A673 (cell line): ENCODE measurements around the gene IQCK. TPM values are rescaled to one million over a fixed set of nuclear protein-coding genes. Genes with fewer than 3 reads are reported as not detected.

ENCODE experiments used
- BruUV-seq: library from RNA; stranded (reverse); fragments of 400-500 nt; replicated peaks from 2 replicates; lab custom pipeline; 2021; lab: Mats Ljungman, UMichigan
- CTCF ChIA-PET: fragments of 300-600 bp; sonication (Branson Sonifier 250); formaldehyde crosslinking; loops from one replicate; lab custom pipeline; 2022; ENCODE audit warnings: antibody characterized with exemption; lab: Charles Lee
- POLR2A ChIA-PET: fragments of 300-600 bp; sonication (Branson Sonifier 250); formaldehyde crosslinking; loops from one replicate; lab custom pipeline; 2022; ENCODE audit warnings: antibody characterized with exemption; ENCODE audit not compliant: low non-redundant PET; lab: Charles Lee
- DNase-seq: peaks from one replicate; pipeline ENCODE4 v3.0.0-alpha.2; 2015; ENCODE audit warnings: low spot score
- H3K27ac ChIP-seq: fragments of 200-600 bp; sonication (generic); 2 replicates; pipeline ENCODE4 v1.5.1; 2016; ENCODE audit warnings: mixed run types, low read depth, mild to moderate bottlenecking, mixed read lengths, antibody characterized with exemption, low read length; ENCODE audit not compliant: poor library complexity, severe bottlenecking
- H3K27me3 ChIP-seq: fragments of 200-600 bp; sonication (generic); replicated peaks from 2 replicates; pipeline ENCODE4 v1.6.1; 2017; ENCODE audit warnings: mixed run types, low read depth, mild to moderate bottlenecking, mixed read lengths, antibody characterized with exemption, low read length; ENCODE audit not compliant: insufficient read depth, poor library complexity
- H3K36me3 ChIP-seq: fragments of 200-600 bp; sonication (generic); 2 replicates; pipeline ENCODE4 v1.6.1; 2016; ENCODE audit warnings: mixed run types, mild to moderate bottlenecking, mixed read lengths, antibody characterized with exemption, low read length; ENCODE audit not compliant: insufficient read depth, poor library complexity, severe bottlenecking
- H3K4me1 ChIP-seq: fragments of 200-600 bp; sonication (generic); 2 replicates; pipeline ENCODE4 v1.6.1; 2017; ENCODE audit warnings: mixed run types, mild to moderate bottlenecking, mixed read lengths, antibody characterized with exemption, low read length; ENCODE audit not compliant: insufficient read depth, poor library complexity, severe bottlenecking
- H3K4me3 ChIP-seq: fragments of 200-600 bp; sonication (generic); 2 replicates; pipeline ENCODE4 v1.5.1; 2016; ENCODE audit warnings: low read depth, mixed run types, mild to moderate bottlenecking, mixed read lengths, low read length; ENCODE audit not compliant: poor library complexity, severe bottlenecking
- H3K9me3 ChIP-seq: fragments of 200-600 bp; sonication (generic); 2 replicates; pipeline ENCODE4 v1.6.1; 2016; ENCODE audit warnings: mixed run types, low read depth, mild to moderate bottlenecking, mixed read lengths, antibody characterized with exemption, low read length; ENCODE audit not compliant: poor library complexity, severe bottlenecking
- EZH2 ChIP-seq: fragments of 200-600 bp; sonication (generic); IDR thresholded peaks from 2 replicates; pipeline ENCODE4 v1.6.1; 2017; ENCODE audit warnings: borderline replicate concordance, low read depth, mild to moderate bottlenecking, mixed read lengths, antibody characterized with exemption, low read length; ENCODE audit not compliant: poor library complexity, severe bottlenecking
- intact Hi-C: fragments of 100-400 bp; cut with micrococcal nuclease; formaldehyde crosslinking; loops from one replicate; pipeline ENCODE4 v1.10.0; 2022; ENCODE audit not compliant: unreplicated experiment
- total RNA-seq: library from RNA; stranded (reverse); gene quantifications from 2 replicates; pipeline ENCODE4 v1.2.3, GENCODE V29; 2021
- TF ChIP-seq, protein P1 (sequence below): fragments of 300-800, 200-600 bp; sonication (generic); conservative IDR thresholded peaks from 2 replicates; pipeline ENCODE4 v1.5.1; 2017; ENCODE audit warnings: low read depth, mild to moderate bottlenecking, antibody characterized with exemption, low read length, moderate library complexity, mixed read lengths

IQCK gene
- total RNA-seq, 1 experiment from 2014 or later: 11.2 TPM

DNA sequence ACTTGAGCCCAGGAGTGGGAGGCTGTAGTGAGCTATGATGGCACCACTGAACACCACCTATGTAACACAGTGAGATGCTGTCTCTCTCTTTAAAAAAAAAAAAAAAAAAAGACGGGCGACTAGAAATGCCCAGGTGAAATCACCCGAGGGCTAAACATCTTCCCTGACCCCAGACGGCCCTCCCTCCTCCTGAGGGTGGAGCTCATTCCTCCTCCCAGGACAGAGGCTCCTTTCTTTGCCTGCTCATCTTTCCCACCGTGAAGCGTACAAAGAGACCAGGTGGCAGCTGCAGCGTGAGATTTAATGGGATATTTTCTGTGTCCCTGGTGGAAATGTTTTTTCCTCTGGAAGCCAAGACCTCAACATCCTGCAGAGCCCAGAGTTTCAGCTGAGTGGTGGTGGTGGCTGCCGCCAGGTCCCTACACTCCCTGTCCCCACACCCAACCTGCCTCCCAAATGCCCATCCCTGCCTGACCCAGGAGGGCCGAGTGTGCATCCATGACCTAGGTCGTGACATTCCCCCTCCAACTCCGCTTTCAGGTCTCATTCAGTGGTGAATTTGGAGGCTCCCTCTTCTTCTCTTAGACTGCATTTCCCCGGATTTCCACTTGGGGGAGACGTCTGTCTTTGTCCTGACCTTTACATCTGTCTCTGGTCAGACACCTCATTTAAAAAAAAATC, 181.0 kb downstream of the IQCK start:
- ChIA-PET POLR2A (interaction anchor here (0.7 kb wide), 1 partner anchor 271 kb away, joined by 5 read pairs; no protein-coding TSS in a partner anchor), CTCF (interaction anchor here (0.6 to 2.9 kb wide), 7 partner anchors 8 to 804 kb away, joined by 3 to 13 read pairs (median 4); no protein-coding TSS in a partner anchor)
- Histone ChIP-seq H3K9me3 (no peaks in the 10 kb centered on the region), H3K27me3 (no peaks in the 10 kb centered on the region), H3K4me3 (no peak overlapping the region), H3K36me3 (no peaks in the 10 kb centered on the region), H3K27ac (no peak overlapping the region), H3K4me1 (no peaks in the 10 kb centered on the region)
- no peak for TF ChIP-seq EZH2
- TF ChIP-seq, protein P1, sequence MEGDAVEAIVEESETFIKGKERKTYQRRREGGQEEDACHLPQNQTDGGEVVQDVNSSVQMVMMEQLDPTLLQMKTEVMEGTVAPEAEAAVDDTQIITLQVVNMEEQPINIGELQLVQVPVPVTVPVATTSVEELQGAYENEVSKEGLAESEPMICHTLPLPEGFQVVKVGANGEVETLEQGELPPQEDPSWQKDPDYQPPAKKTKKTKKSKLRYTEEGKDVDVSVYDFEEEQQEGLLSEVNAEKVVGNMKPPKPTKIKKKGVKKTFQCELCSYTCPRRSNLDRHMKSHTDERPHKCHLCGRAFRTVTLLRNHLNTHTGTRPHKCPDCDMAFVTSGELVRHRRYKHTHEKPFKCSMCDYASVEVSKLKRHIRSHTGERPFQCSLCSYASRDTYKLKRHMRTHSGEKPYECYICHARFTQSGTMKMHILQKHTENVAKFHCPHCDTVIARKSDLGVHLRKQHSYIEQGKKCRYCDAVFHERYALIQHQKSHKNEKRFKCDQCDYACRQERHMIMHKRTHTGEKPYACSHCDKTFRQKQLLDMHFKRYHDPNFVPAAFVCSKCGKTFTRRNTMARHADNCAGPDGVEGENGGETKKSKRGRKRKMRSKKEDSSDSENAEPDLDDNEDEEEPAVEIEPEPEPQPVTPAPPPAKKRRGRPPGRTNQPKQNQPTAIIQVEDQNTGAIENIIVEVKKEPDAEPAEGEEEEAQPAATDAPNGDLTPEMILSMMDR: peak; percentile 82
- DNase-seq: peak; percentile 64
- intact Hi-C loops: loop anchor here (1.0 kb wide), 1 partner anchor 401 kb away; no protein-coding TSS in a partner anchor
- BruUV-seq: no TSS peak

DNA sequence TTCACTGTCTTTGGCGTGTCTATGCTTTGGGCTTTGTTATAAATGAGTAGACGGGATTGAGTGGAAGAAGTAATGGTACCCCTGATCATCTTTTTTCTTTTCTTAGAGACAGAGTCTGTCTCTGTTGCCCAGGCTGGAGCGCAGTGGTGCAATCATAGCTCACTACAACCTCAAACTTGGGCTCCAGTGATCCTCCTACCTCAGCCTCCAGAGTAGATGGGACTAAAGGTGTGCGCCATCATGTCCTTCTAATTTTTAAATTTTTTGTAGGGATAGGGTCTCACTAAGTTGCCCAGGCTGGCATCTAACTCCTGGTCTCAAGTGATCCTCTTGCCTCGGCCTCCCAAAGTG, 181.5 kb downstream of the IQCK start:
- no peak for DNase-seq
- Histone ChIP-seq H3K36me3 (no peaks in the 10 kb centered on the region), H3K27ac (no peak overlapping the region), H3K27me3 (no peaks in the 10 kb centered on the region), H3K4me3 (no peak overlapping the region), H3K9me3 (no peaks in the 10 kb centered on the region), H3K4me1 (no peaks in the 10 kb centered on the region)
- intact Hi-C loops: loop anchor here (1.0 kb wide), 1 partner anchor 401 kb away; no protein-coding TSS in a partner anchor
- TF ChIP-seq EZH2: no peak
- TF ChIP-seq, protein P1: no peak
- CTCF ChIA-PET: interaction anchor here (0.6 to 2.9 kb wide), 6 partner anchors 8 to 484 kb away, joined by 3 to 13 read pairs (median 4); no protein-coding TSS in a partner anchor
- no TSS peak for BruUV-seq
- POLR2A ChIA-PET: no interaction called here

DNA sequence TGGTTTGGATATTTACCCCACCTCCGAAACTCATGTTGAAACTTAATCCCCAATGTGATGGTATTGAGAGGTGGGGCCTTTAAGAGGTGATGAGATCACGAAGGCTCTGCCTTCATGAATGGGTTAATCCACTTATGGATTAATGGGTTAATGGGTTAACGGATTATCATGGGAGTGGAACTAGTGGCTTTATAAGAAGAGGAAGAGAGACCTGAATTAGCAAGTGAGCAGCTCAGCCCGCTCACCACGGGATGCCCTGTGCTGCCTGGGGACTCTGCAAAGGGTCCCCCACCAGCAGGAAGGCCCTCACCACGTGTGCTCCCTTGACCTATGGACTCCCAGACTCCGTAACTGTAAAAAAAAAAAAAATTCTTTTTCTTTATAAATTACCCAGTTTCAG, 183.1 kb downstream of the IQCK start:
- DNase-seq: no peak
- no peaks in the 10 kb centered on the region for H3K9me3 ChIP-seq
- intact Hi-C loops: no loop called here
- no peak overlapping the region for H3K4me3 ChIP-seq
- CTCF ChIA-PET: interaction anchor here (1.1 to 2.9 kb wide), 2 partner anchors 399 to 484 kb away, joined by 10 to 13 read pairs; no protein-coding TSS in a partner anchor
- H3K27me3 ChIP-seq: no peaks in the 10 kb centered on the region
- H3K4me1 ChIP-seq: no peaks in the 10 kb centered on the region
- no peak for TF ChIP-seq EZH2
- TF ChIP-seq, protein P1: no peak
- H3K27ac ChIP-seq: no peak overlapping the region
- POLR2A ChIA-PET: no interaction called here
- no TSS peak for BruUV-seq
- no peaks in the 10 kb centered on the region for H3K36me3 ChIP-seq
